ENCODE measurements around the gene SNED1.

DNA sequence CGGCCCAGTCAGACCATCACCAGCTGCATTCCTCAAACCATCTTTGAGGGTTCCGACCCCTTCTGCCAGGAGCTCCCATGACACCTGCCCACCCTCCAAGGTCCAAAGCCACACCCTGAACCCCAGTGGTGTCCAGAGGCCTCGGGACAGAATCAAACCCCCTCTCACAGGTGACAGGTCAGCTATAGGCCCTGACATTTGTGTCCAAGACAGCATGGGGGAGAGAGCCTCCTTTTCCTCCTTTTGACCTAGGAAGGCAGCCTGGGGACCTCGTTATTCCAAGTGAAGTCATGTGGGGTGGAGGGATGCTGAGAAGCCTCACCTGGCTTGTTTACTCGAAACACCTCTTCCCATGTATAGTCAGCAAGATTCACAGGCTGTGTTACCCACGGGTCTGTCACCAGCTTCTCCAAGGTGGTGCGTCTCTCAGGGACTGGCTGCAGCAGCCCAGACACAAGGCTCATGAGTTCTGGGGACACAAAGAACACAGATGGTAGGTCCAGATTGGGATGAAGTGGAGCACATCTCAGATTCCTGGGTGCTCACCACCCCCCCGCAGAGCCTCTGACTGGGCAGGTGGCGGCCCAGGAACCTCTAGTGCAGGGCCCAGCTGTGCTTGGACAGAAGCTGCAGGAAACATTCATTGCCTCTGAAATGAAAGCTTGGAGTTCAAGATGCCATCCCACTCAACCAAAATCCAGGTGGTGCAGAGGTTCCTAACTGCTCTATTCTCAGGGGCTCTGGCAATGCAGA is 108.8 kb downstream of the SNED1 start:
- no peak for TF ChIP-seq CTCF (IDR thresholded peaks at IDR 0.05; ENCODE audit: poor library complexity, severe bottlenecking)
- TF ChIP-seq RAD21 (conservative IDR thresholded peaks at IDR 0.05) = no peak
- TF ChIP-seq POLR2AphosphoS5 (IDR thresholded peaks at IDR 0.05) = no peak

Data from neural cell (in vitro differentiated cells).